Occipital lobe (tissue), 2 donors: ENCODE results near the gene CPT1B. TPM values are rescaled to one million over a fixed set of nuclear protein-coding genes. Genes with fewer than 3 reads are reported as not detected.

Experiments
- DNase-seq: peaks from one replicate; lab custom pipeline; 2025; lab: John Stamatoyannopoulos, UW
- total RNA-seq: library from RNA; depleted of rRNA; stranded (reverse); fragments of >200 nt; gene quantifications from one replicate; pipeline ENCODE4 v1.2.3, GENCODE V29; 2014

The CPT1B gene
- total RNA-seq, 1 donor from 2014 or later, result 6.7 TPM

- no peak for DNase-seq
These were observed 8.2 kb upstream of the CPT1B start for GRCh38 chr22:50586416-50586815.

GRCh38 chr22:50585781-50586180 lies 7.6 kb upstream of the CPT1B start:
- DNase-seq, result no peak

GRCh38 chr22:50585238-50585637 lies 7.0 kb upstream of the CPT1B start:
- no peak for DNase-seq

GRCh38 chr22:50584106-50585096 lies 6.2 kb upstream of the CPT1B start:
- DNase-seq, result no peak

- no peak for DNase-seq
These were observed 5.2 kb upstream of the CPT1B start for GRCh38 chr22:50583294-50583861.

GRCh38 chr22:50582493-50583293 lies 4.5 kb upstream of the CPT1B start, which contains the start of gene CHKB:
Gene CHKB, minus strand, starts transcription at chr22:50582849. Its CDS starts 68 bp downstream, at chr22:50582781.
- peak; percentile 97 for DNase-seq

GRCh38 chr22:50581950-50582492 lies 3.8 kb upstream of the CPT1B start:
- DNase-seq, result no peak

- DNase-seq, result no peak
These were observed 3.1 kb upstream of the CPT1B start for GRCh38 chr22:50581031-50581949.

- no peak for DNase-seq
These were observed 1.5 kb upstream of the CPT1B start for GRCh38 chr22:50579752-50580151.

GRCh38 chr22:50578776-50579310 lies 616 bp upstream of the CPT1B start:
- no peak for DNase-seq

GRCh38 chr22:50577697-50577986 lies 585 bp downstream of the CPT1B start:
- no peak for DNase-seq

- no peak for DNase-seq
These were observed 1.2 kb downstream of the CPT1B start for GRCh38 chr22:50576806-50577696.

- DNase-seq, result no peak
These were observed 2.2 kb downstream of the CPT1B start for GRCh38 chr22:50576070-50576469.

- DNase-seq, result no peak
These were observed 2.7 kb downstream of the CPT1B start for GRCh38 chr22:50575426-50575941.

- no peak for DNase-seq
These were observed 3.9 kb downstream of the CPT1B start for GRCh38 chr22:50574383-50574755.

GRCh38 chr22:50573491-50574382 lies 4.5 kb downstream of the CPT1B start:
- DNase-seq, result no peak

- no peak for DNase-seq
These were observed 5.3 kb downstream of the CPT1B start for GRCh38 chr22:50572965-50573364.
